ENCODE measurements around the gene ACACA.

Gene ACACA

DNA sequence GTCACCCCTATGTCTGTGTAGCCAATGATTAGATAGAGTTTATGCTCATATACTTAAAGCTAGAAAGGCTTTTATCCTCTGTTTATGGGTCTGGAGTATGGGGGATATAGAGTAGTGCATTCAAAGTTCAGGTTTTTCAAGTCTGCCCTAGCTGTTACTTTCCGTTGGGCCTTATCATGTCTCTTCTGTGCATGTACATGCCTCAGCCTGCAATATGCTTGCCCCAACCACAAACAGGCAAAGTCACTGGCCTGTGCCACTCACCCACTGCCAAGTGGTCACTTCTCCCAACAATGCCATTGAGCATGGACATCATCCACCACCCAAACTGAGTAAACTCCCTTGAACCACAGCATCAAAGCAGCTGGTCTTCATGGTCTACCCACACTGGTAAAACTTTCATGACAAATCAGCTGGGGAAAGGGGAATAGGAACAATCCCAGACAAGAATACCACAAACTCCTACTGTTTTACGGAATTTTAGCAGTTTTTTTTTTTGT lies 101.2 kb downstream of the ACACA start:
- FAIRE-seq = no peak
- no peak for DNase-seq (ENCODE audit: insufficient read length, low spot score)
- TF ChIP-seq POLR2A (IDR thresholded peaks at IDR 0.05; ENCODE audit: low read depth, low read length) = no peak

DNA sequence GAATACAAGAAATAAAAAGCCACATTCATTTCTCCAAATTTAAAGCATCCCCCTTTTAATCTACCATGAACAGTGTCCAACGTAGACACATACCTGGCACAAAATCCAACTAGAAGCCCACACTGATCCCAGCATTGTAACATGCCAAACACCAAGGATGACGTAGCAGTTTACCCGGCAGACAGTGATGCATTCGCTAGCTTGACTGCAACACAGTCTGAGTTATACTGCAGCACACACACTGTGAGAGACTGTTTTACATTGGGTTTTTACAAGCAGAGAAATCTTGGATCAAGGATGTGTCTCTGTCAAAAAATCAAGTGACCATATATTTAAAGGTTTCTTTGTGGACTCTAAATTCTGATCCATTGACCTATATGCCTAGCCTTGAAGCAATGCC lies 105.3 kb downstream of the ACACA start:
- FAIRE-seq (no peak), DNase-seq (ENCODE audit: insufficient read length, low spot score) (no peak)
- TF ChIP-seq POLR2A (IDR thresholded peaks at IDR 0.05; ENCODE audit: low read depth, low read length) = no peak

DNA sequence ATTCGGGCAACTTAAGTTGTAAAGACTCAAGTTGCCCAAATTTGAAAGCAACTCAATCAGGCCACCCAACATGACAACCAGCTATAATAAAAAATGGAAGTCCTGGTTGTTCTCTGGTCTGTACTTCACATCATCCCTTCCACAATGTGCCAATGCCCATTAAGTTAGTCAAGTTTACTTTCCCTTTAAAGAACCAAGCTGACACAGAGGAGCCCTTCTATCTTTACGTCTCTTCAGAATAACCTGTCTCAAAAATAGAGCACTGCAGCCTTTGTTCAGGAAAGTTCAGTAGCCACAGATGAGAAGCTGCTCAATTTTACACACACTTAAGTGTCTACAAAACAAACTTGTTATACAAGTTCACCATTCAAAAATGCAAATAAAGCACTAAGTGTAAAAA lies 106.0 kb downstream of the ACACA start:
- DNase-seq (ENCODE audit: insufficient read length, low spot score) (no peak), FAIRE-seq (no peak)
- TF ChIP-seq POLR2A (IDR thresholded peaks at IDR 0.05; ENCODE audit: low read depth, low read length) = no peak

GRCh38 chr17:37299257-37299980 lies 107.2 kb downstream of the ACACA start:
- no peak for DNase-seq (ENCODE audit: insufficient read length, low spot score)
- FAIRE-seq = no peak

GRCh38 chr17:37295888-37296287 lies 110.7 kb downstream of the ACACA start:
- DNase-seq (ENCODE audit: insufficient read length, low spot score) (no peak), FAIRE-seq (no peak)
- TF ChIP-seq POLR2A (IDR thresholded peaks at IDR 0.05; ENCODE audit: low read depth, low read length) = no peak

More at GRCh38 chr17:37299257-37299980, 107.2 kb downstream of the ACACA start:
- no peak for TF ChIP-seq POLR2A (IDR thresholded peaks at IDR 0.05; ENCODE audit: low read depth, low read length)

DNA sequence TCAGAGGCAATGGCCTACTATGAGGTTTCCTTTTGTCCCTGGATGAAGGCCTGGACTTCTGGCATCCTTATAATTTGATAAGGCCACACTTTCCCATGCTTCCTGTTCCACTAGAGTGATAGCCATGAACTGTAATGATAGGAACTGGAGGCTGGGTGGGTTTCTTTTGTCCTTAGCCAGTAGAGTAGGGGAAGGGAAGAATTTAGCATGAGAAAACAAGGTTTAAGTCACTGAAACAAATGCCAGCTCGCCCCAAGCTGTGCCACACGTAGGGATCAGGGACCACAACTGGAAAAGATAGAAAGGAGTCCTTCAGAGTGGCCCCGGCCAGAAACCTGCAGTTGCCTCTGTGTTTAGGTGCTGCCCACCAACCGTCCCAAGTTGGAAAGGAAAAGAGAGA lies 111.7 kb downstream of the ACACA start:
- DNase-seq (ENCODE audit: insufficient read length, low spot score) (no peak), FAIRE-seq (no peak)
- no peak for TF ChIP-seq POLR2A (IDR thresholded peaks at IDR 0.05; ENCODE audit: low read depth, low read length)

- DNase-seq (ENCODE audit: insufficient read length, low spot score) = no peak
- FAIRE-seq = no peak
- no peak for TF ChIP-seq POLR2A (IDR thresholded peaks at IDR 0.05; ENCODE audit: low read depth, low read length)
Observed at GRCh38 chr17:37293770-37294169, 112.9 kb downstream of the ACACA start.

GRCh38 chr17:37292429-37293139 lies 114.1 kb downstream of the ACACA start:
- DNase-seq (ENCODE audit: insufficient read length, low spot score) (no peak), FAIRE-seq (no peak)
- no peak for TF ChIP-seq POLR2A (IDR thresholded peaks at IDR 0.05; ENCODE audit: low read depth, low read length)

GRCh38 chr17:37291351-37291750 lies 115.3 kb downstream of the ACACA start:
- TF ChIP-seq POLR2A (IDR thresholded peaks at IDR 0.05; ENCODE audit: low read depth, low read length) = no peak
- no peak for FAIRE-seq
- DNase-seq (ENCODE audit: insufficient read length, low spot score) = no peak

DNA sequence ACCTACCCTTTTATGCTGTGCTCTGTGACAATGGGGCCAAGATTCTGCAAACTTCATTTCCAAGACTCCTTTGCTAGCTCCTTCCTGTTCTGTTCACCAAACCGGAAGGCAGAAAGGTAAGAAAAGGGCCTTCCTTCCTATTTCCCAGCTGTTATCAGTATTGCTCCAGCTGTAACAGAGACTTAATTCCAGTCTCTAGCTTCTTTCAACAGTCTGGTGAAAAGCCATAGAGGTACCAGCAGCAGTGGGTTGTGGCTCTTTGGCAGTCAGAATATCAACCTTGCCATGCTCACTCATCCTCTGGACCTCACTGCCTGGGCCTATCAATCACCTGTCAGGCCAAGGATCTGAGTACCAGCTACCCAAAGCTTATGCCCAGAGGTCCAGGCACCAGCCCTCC lies 120.2 kb downstream of the ACACA start:
- FAIRE-seq = no peak
- TF ChIP-seq POLR2A (IDR thresholded peaks at IDR 0.05; ENCODE audit: low read depth, low read length) = no peak
- DNase-seq (ENCODE audit: insufficient read length, low spot score) = no peak

- DNase-seq (ENCODE audit: insufficient read length, low spot score) = no peak
- no peak for TF ChIP-seq POLR2A (IDR thresholded peaks at IDR 0.05; ENCODE audit: low read depth, low read length)
- no peak for FAIRE-seq
Observed at GRCh38 chr17:37284191-37284590, 122.4 kb downstream of the ACACA start.

DNA sequence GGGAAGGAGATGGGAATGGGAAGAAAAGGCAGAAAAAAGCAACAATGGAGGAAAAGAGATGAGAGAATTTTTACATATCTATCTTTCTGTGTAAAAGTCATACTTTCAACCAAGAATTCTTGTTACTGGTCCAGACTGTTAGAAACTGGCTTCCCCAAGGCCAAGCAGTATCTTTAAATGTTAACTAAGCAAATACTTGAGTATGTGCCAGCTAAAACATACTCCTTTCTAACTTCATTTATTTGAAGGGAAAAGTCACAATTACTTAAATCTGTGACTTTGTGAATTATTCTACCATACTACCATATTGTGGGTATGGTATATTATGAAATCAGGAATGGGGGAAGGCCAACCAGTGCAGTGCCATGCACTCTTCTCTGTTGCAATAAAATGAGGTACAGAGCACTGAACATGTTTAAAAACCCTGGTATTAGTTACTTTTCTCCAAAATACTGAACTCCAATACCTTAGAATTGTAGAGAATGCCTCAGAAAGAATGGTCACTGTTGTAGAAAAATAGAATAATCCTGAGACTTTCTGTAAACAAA lies 123.1 kb downstream of the ACACA start:
- TF ChIP-seq POLR2A (IDR thresholded peaks at IDR 0.05; ENCODE audit: low read depth, low read length) = no peak
- DNase-seq (ENCODE audit: insufficient read length, low spot score) = no peak
- FAIRE-seq = no peak

DNA sequence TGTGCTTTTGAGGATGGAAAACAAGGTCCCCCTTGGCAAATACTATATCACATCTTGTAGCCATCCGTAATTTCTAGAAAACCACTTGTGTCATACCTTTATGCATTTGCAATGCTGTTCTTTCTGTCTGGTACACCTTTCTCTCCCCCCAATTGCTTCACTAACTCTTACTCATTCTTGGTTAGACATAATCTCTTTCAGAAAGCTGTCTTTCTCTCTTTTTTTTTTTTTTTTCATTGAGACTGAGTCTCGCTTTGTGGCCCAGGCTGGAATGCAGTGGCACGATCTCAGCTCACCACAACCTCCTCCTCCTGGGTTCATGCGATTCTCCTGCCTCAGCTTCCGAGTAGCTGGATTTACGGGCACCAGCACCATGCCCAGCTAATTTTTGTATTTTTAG lies 125.8 kb downstream of the ACACA start:
- DNase-seq (ENCODE audit: insufficient read length, low spot score) (no peak), FAIRE-seq (no peak)
- TF ChIP-seq POLR2A (IDR thresholded peaks at IDR 0.05; ENCODE audit: low read depth, low read length) = no peak

DNA sequence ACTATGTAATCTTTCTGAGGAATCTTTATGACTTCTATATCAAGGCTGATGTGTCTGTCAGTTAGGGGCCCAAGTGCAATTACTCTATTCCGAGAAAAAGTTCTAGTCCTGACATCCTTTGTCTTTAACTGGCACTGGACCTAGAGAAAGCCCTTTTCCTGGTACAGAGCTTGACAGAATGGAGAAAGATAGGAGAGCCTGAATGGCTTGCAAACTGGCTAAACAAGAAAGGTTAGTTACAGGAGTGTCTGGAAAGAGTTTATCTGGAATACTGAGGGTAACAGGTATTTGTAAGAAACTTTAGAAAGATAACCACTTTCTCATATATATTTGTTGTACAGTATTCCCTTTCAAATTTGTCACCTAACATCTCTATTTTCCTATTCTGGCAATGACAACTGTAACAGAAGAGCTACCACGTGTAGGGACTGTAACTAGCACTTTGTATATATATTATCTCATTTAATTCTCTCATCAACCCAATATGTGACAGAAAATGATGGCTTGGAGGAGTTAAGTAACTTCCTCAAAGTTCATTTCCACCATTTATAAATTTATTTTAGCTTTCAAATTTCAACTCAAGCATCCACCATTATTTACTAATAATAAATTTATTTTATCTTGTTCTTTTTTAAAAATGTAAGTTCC lies 128.3 kb downstream of the ACACA start:
- FAIRE-seq (no peak), DNase-seq (ENCODE audit: insufficient read length, low spot score) (no peak)
- TF ChIP-seq POLR2A (IDR thresholded peaks at IDR 0.05; ENCODE audit: low read depth, low read length) = no peak
